SK-N-MC (cell line): ENCODE measurements around the gene MORC3.
A peak's percentile ranks its signal among the peaks of the same experiment; 100 is the strongest.

Experiments used
- DNase-seq: peaks from one replicate; pipeline ENCODE4 v3.0.0-alpha.2; 2011; ENCODE audit warnings: low read depth, low spot score
- H3K27ac ChIP-seq: fragments of 200-600 bp; sonication (generic); 2 replicates; pipeline ENCODE4 v1.5.1; 2016; ENCODE audit warnings: mixed run types
- H3K36me3 ChIP-seq: fragments of 200-600 bp; sonication (generic); 2 replicates; pipeline ENCODE4 v1.6.1; 2017; ENCODE audit warnings: antibody characterized with exemption, low read length, mixed read lengths; ENCODE audit not compliant: insufficient read depth
- H3K4me3 ChIP-seq: fragments of 200-600 bp; sonication (generic); 2 replicates; pipeline ENCODE4 v1.5.1; 2016
- H3K9ac ChIP-seq: fragments of 200-600 bp; sonication (generic); 2 replicates; pipeline ENCODE4 v1.8.0; 2017; ENCODE audit warnings: mixed run types, mixed read lengths; ENCODE audit not compliant: insufficient read length
- H3K9me3 ChIP-seq: fragments of 200-600 bp; sonication (generic); 2 replicates; pipeline ENCODE4 v1.6.1; 2017; ENCODE audit warnings: low read depth, mild to moderate bottlenecking, antibody characterized with exemption, low read length, moderate library complexity, mixed read lengths
- EZH2 ChIP-seq: fragments of 200-600 bp; sonication (generic); IDR thresholded peaks from one replicate; pipeline ENCODE4 v1.6.1; 2017; ENCODE audit warnings: antibody characterized with exemption
- FOXP2 ChIP-seq: optimal IDR thresholded peaks from 2 replicates; pipeline ENCODE3; 2011; ENCODE audit warnings: mild to moderate bottlenecking, moderate library complexity; ENCODE audit not compliant: insufficient read depth; ENCODE audit errors: extremely low read length, control extremely low read depth
- POLR2AphosphoS5 ChIP-seq: IDR thresholded peaks from 2 replicates; pipeline ENCODE4 v1.6.1; 2012; ENCODE audit warnings: mild to moderate bottlenecking, low read depth, low read length, borderline replicate concordance

Gene MORC3

DNA sequence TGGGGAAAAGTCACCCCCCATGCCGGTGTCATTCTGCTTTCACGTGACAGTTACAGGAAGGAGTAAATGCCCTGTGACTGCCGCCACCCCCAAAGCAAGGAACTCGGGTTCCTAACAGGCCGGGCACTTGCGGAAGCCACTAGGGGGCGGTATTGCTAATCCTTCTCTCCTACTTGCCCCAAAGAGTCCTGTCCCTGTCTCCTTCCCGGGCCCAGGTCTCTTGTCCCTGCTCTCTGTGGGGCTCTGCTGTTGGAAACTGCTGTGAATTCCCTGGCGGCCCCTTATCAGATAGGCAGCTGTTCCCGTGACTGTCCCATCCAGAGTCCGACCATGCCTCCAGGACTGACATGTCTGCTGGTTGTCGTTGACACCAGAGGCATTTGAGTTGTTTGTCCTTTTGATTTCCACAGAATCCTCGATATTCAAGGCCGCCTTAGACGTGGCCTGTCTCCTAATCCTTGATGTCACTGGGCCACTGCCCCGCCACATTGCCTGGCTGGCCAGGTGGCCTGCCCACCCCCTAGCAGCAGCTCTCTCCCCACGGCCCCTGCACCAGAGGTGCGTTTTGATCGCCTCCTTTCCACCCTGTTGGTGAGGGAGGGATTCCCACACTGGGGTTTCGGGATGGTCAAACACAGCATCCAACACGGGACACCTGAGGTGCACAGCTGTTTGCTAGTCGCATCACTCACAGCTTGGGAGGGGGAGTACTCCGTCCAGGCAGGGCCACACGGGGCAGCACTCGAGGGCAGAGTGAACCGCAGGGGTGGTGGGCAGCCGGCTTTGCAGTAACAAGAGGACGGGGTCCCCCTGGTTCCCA, 102.5 kb downstream of the MORC3 start:
- no peak overlapping the region for H3K9ac ChIP-seq
- peaks cover 4% of the 10 kb centered on the region; the same call in 1 of the 2 replicates for H3K36me3 ChIP-seq
- H3K9me3 ChIP-seq = no peaks in the 10 kb centered on the region
- peak; percentile 22 for DNase-seq
- H3K4me3 ChIP-seq = no peak overlapping the region
- no peak for TF ChIP-seq FOXP2
- no peak for TF ChIP-seq POLR2AphosphoS5
- TF ChIP-seq EZH2 = no peak
- H3K27ac ChIP-seq = no peak overlapping the region

DNA sequence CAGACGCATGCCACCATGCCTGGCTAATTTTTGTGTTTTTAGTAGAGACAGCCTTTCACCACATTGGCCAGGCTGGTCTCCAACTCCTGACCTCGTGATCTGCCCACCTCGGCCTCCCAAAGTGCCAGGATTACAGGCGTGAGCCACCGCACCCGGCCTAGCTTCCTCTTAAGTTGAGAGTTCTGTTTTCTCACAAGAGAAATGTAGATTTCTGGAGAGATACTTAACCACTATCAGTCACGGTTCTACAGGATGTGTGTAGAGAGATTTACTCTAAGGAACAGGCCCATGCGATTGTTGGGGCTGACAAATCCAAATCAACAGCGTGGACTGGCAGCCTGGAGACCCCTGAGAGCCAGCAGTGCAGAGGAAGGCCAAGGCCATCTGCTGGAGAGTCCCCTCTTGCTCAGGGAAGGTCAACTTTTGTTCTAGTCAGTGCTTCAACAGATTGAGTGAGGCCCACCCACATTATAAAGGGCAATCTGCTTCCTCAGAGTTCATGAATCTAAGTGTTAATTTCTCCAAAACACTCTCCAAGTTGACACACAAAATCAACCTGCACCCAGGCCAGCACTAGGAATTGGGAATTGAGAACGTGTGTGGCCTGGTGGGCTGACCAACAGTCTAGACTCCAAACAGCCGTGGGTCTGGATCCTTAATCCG, 103.9 kb downstream of the MORC3 start:
- no peak for DNase-seq
- H3K9me3 ChIP-seq = no peaks in the 10 kb centered on the region
- no peak overlapping the region for H3K9ac ChIP-seq
- H3K27ac ChIP-seq = no peak overlapping the region
- H3K36me3 ChIP-seq = no peaks in the 10 kb centered on the region
- no peak overlapping the region for H3K4me3 ChIP-seq
- TF ChIP-seq EZH2 = no peak
- TF ChIP-seq POLR2AphosphoS5 = no peak
- no peak for TF ChIP-seq FOXP2

DNA sequence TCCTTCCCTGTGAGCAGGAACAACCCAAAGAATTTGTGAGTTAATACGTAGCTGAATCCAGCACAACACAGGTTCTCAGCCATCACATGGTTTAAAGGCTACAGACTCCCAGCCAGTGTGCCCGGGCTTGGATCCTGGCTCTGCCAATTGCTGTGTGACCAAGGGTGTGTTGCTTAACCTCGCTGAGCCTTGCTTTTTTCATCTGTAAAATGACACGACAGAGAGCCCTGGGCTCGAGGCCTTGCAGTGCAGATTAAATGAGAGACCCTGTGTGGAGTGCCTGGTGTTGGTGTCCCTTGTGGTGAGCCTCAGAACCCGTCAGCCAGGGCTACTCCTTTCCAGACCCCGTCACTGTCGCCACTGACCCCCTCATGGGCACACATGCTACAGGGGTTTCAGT, 104.6 kb downstream of the MORC3 start:
- no peaks in the 10 kb centered on the region for H3K36me3 ChIP-seq
- no peak overlapping the region for H3K27ac ChIP-seq
- TF ChIP-seq EZH2 = no peak
- TF ChIP-seq POLR2AphosphoS5 = no peak
- TF ChIP-seq FOXP2 = no peak
- no peak for DNase-seq
- no peaks in the 10 kb centered on the region for H3K9me3 ChIP-seq
- no peak overlapping the region for H3K4me3 ChIP-seq
- no peak overlapping the region for H3K9ac ChIP-seq

DNA sequence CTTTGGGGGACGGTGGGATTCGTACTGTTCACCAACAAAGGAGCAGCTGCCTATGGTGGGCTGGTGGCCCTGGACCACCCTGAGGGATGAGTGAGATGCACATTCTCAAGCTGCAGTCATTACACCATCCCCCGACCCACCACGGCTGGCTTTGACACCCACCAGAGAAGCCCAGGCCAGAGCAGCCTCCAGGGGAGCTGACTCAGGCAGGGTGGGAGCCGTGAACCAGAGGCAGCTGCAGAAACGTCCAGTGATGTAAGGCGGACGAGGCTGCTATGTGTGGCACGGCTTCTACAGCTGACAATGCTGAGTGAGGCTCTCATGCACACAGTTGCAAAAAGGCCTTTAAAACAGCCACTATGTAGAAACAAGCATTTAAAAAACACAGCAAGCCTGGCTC, 105.3 kb downstream of the MORC3 start:
- Histone ChIP-seq H3K4me3 (no peak overlapping the region), H3K9ac (no peak overlapping the region), H3K27ac (no peak overlapping the region), H3K36me3 (no peaks in the 10 kb centered on the region), H3K9me3 (no peaks in the 10 kb centered on the region)
- no peak for DNase-seq
- TF ChIP-seq EZH2 = no peak
- no peak for TF ChIP-seq POLR2AphosphoS5
- no peak for TF ChIP-seq FOXP2
